NT2/D1 (cell line): ENCODE measurements around the gene TMEM134.

Experiments
- YY1 ChIP-seq: IDR thresholded peaks from 2 replicates; pipeline ENCODE4 v1.6.1; 2011; ENCODE audit not compliant: insufficient read length, insufficient read depth
- ZNF274 ChIP-seq: IDR thresholded peaks from 2 replicates; pipeline ENCODE4 v1.6.1; 2011; ENCODE audit warnings: mild to moderate bottlenecking, low read depth, low read length

DNA sequence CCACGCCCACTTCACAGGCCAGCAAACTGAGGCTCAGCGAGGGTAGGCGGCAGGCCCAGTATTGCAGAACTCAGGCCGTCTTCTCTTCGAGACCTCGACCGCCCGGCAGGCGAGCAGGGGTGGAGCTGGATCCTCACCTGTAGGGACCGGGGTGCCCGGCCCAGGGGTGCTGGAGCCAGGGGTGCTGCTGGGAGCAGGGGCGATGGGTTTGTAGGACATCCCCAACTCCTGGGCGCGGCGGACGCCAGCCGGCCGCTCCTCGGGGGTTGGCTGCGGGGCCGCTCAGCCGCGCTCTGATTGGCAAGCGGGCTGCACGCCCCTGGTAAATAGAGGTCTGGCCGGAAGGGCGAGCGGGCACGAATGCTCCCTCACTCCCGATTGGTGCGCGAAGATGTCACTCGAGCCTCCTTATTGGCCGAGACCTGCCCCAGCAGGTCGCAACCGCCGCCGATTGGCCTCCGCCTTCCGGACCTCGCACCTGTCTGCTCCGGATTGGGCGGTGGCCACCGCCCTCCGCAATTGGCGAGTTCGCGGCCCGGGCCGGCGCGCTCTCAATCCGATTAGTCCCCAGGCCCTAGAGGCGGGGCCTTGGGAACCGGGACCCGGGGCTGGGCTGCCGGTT is 38.9 kb upstream of the TMEM134 start, which contains the start of gene CDK2AP2:
- TF ChIP-seq ZNF274 (no peak), YY1 (no peak)
